H1 (cell line): ENCODE data around the gene SLC5A10.

Experiments
- CTCF ChIP-seq, 3 experiments: IDR thresholded peaks; 1 replicate in 2 of 3; 2 replicates in 1 of 3; pipeline versions ENCODE4 v1.5.1 to v1.6.1; 2011; ENCODE audit warnings: low read length in 3 of 3, mild to moderate bottlenecking in 3 of 3, inconsistent platforms in 2 of 3, low read depth in 1 of 3, moderate library complexity in 1 of 3; ENCODE audit not compliant: insufficient read depth in 1 of 3; ENCODE audit errors: control extremely low read depth in 1 of 3
- EP300 ChIP-seq, 2 experiments: IDR thresholded peaks; 1 replicate in 1 of 2; 2 replicates in 1 of 2; pipeline ENCODE4 v1.6.1; 2011 to 2012; ENCODE audit warnings: low read depth in 2 of 2, low read length in 2 of 2, mild to moderate bottlenecking in 2 of 2, borderline replicate concordance in 1 of 2, inconsistent platforms in 1 of 2, moderate library complexity in 1 of 2
- MAFK ChIP-seq: IDR thresholded peaks from 2 replicates; pipeline ENCODE4 v1.6.1; 2012; ENCODE audit warnings: low read depth, mild to moderate bottlenecking, improper control_type of control experiment, low read length
- POLR2A ChIP-seq, 2 experiments: IDR thresholded peaks; 1 replicate in 1 of 2; 2 replicates in 1 of 2; pipeline ENCODE4 v1.6.1; 2011; ENCODE audit warnings: low read depth in 2 of 2, low read length in 2 of 2, mild to moderate bottlenecking in 2 of 2; ENCODE audit errors: control extremely low read depth in 1 of 2
- SP2 ChIP-seq: IDR thresholded peaks from 2 replicates; pipeline ENCODE4 v1.6.1; 2012; ENCODE audit warnings: mild to moderate bottlenecking, low read length, inconsistent platforms

- TF ChIP-seq CTCF (IDR thresholded peaks at IDR 0.05; ENCODE audit: control extremely low read depth in 1 of 3, insufficient read depth in 1 of 3, low read depth in 1 of 3, low read length in 3 of 3) (no peak), POLR2A (IDR thresholded peaks at IDR 0.05; ENCODE audit: control extremely low read depth in 1 of 2, low read depth in 2 of 2, low read length in 2 of 2) (no peak), EP300 (IDR thresholded peaks at IDR 0.05; ENCODE audit: borderline replicate concordance in 1 of 2, low read depth in 2 of 2, low read length in 2 of 2) (no peak), MAFK (no peak), SP2 (no peak)
Measured at GRCh38 chr17:18963126-18964017, 11.4 kb downstream of the SLC5A10 start.
